ENCODE measurements around the gene MYO15B.
A peak's percentile ranks its signal among the peaks of the same experiment; 100 is the strongest.

Gene MYO15B

DNA sequence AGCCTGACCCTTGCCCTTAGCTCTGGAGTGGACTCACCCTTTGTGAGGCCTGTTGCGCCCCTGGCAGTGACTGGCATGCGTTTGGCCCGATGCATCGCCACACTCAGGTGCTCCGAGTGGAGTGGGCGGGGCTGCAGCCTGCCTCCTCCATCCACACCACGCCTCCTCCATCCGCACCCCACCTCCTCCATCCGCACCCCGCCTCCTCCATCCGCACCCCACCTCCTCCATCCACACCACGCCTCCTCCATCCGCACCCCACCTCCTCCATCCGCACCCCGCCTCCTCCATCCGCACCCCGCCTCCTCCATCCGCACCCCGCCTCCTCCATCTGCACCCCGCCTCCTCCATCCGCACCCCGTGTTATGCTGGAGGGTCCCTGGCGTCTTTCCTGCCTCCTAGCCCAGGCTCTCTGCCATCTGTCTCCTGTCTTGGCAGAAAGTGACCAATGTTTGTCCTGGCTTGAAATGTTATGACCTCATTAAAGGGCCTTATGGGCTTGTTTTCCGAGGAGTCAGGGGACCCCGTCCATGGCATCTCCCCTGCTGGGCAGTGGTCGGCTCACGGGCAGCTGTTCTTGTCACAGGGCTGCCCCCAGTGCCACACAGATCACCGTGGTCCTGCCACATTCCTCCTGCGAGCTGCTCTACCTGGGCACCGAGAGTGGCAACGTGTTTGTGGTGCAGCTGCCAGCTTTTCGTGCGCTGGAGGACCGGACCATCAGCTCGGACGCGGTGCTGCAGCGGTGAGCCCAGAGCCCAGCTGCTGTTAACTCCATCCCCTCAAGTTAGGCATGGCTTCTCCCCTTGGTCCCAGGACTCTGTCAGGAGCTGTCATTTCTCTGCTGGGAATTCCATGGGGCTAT, 28.7 kb upstream of the MYO15B start:
- DNase-seq, result no peak

- DNase-seq, result no peak
These were observed 27.6 kb upstream of the MYO15B start for GRCh38 chr17:75559958-75560533.

- DNase-seq, result no peak
These were observed 25.5 kb upstream of the MYO15B start for GRCh38 chr17:75561927-75562603.

DNA sequence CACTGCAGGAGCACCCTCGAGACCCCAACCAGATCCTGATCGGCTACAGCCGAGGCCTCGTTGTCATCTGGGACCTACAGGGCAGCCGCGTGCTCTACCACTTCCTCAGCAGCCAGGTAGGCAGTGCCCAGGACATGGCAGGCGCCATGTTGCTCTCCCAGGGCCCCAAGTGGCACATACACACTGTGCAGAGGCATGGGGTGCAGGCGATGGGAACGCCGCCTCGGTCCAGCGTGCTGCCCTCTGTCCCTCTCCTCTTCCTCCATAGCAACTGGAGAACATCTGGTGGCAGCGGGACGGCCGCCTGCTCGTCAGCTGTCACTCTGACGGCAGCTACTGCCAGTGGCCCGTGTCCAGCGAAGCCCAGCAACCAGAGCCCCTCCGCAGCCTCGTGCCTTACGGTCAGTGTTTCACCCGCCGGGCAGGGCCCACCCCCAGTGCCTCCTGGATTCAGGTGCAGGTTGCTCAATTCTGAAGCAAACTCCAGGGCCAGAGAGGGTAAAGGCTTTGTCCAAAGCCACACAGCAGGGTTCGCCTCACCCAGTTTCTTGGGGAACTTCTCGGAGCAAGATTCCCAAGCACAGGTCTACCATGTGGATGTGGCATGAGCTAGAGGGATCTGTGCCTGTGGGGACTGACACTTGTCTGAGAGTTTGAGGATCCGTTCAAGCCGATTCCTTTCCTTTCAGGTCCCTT, 24.4 kb upstream of the MYO15B start:
- DNase-seq, result no peak

GRCh38 chr17:75564195-75564594, 23.4 kb upstream of the MYO15B start:
- no peak for DNase-seq

- no peak for DNase-seq
These were observed 22.5 kb upstream of the MYO15B start for GRCh38 chr17:75565066-75565465.

DNA sequence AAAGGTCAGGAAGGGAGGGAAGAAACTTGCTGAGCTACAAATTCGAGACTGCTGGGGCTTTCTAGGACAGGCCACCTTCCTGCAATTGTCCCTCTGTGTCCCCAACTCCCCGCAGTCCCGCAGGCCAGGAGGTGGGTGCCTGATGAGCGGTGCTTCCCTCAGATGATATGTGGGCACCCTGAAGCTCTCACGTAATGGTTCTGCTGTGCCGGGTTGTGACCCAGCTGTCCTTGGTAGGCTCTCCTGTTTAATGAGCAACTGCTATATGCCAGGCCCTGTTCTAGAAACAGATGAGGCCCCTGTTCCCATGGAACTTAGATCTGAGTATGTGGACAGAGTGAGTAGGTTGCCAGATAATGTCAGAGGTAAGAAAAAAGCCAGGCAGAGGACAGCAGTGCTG, 22.0 kb upstream of the MYO15B start:
- no peak for DNase-seq

- DNase-seq, result no peak
These were observed 21.2 kb upstream of the MYO15B start for GRCh38 chr17:75566416-75566815.

DNA sequence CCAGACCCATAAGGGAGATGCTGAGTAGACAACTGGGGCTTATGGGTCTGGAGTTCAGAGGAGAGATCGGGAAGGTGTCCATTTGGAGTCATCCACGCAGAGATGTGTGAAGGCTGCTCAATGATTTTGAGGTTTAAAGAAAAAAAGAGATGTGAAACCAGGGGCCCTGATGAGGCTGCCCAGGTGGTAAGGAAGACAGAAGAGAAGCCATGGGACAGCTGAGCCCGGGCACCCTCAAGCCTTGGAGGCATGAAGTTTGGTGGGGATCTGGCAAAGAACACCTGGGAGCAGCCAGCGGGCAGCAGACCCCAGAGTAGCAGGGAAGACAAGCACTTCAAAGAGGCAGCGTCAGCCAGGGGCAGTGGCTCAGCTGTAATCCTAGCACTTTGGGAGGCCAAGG, 20.8 kb upstream of the MYO15B start:
- no peak for DNase-seq

DNA sequence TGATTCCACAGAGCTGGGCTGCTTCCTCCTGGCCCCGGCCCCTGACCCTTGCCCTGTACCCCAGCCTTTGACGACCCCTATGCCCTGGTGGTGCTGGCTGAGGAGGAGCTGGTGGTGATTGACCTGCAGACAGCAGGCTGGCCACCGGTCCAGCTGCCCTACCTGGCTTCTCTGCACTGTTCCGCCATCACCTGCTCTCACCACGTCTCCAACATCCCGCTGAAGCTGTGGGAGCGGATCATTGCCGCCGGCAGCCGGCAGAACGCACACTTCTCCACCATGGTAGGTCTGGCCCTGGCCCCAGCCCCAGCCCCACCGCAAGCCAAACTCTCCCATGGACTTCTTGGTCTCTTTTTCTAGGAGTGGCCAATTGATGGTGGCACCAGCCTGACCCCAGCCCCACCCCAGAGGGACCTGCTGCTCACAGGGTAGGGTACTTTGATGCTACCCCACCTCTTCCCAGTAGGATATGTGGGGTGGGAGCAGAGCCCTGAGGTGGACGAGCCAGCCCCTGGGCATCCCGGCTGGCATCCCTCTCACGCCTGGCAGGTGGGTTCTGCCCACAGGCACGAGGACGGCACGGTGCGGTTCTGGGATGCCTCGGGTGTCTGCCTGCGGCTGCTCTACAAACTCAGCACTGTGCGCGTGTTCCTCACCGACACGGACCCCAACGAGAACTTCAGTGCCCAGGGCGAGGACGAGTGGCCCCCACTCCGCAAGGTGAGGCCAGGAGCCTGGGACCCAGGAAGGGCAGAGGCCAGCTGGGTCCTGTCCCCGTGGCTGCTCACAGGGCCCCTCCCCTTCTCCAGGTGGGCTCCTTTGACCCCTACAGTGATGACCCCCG, 19.0 kb upstream of the MYO15B start:
- no peak for DNase-seq

DNA sequence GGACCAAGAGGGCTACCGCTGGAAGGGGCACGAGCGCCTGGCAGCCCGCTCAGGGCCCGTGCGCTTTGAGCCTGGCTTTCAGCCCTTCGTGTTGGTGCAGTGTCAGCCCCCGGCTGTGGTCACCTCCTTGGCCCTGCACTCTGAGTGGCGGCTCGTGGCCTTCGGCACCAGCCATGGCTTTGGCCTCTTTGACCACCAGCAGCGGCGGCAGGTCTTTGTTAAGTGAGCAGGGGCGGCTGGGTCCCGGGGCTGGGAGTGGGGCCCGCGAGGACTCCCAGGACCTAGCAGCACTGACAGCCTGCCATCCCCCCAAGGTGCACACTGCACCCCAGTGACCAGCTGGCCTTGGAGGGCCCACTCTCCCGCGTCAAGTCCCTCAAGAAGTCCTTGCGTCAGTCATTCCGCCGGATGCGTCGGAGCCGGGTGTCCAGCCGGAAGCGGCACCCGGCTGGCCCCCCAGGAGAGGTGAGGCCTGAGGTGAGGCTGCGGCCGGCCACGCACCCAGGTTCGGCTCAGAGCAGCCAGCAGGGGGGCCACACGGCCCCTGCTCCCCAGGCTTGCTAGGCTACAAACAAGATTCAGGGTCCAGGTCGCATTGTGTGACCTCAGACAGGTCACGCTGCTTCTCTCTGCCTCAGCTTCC, 17.4 kb upstream of the MYO15B start:
- no peak for DNase-seq

- DNase-seq, result no peak
These were observed 16.8 kb upstream of the MYO15B start for GRCh38 chr17:75570772-75571171.

DNA sequence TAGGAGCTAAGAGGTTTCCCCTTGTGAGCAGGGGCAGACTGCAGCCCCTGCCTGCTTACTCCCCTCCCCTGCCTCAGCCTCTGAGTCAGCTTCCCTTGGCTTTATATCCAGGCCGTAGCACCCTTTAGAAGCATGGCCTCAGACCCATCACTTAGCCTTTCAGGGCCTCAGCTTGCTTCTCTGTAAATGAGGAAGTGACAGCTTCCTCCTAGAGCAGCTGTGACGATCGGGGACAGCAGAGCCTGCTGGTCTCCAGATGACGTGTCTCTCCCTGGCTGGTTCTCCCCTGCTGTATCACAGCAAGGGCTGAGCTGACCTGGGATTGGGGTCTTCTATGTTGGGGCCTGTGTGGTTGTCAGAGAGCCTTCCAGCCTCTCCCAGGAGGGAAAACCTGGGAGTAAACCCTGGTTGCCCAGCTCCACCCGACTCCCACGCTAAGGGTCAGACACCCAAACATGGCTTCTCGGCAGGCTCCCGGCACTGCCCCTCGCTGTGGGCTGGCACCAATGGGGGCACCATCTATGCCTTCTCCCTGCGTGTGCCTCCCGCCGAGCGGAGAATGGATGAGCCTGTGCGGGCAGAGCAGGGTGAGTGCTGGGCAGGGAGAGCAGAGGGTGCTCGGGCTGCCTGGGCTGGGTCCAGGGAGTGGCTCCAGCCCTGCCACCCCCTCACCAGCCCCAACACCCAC, 16.3 kb upstream of the MYO15B start:
- peak; percentile 25 for DNase-seq

GRCh38 chr17:75571885-75572215, 15.8 kb upstream of the MYO15B start:
- DNase-seq, result no peak

DNA sequence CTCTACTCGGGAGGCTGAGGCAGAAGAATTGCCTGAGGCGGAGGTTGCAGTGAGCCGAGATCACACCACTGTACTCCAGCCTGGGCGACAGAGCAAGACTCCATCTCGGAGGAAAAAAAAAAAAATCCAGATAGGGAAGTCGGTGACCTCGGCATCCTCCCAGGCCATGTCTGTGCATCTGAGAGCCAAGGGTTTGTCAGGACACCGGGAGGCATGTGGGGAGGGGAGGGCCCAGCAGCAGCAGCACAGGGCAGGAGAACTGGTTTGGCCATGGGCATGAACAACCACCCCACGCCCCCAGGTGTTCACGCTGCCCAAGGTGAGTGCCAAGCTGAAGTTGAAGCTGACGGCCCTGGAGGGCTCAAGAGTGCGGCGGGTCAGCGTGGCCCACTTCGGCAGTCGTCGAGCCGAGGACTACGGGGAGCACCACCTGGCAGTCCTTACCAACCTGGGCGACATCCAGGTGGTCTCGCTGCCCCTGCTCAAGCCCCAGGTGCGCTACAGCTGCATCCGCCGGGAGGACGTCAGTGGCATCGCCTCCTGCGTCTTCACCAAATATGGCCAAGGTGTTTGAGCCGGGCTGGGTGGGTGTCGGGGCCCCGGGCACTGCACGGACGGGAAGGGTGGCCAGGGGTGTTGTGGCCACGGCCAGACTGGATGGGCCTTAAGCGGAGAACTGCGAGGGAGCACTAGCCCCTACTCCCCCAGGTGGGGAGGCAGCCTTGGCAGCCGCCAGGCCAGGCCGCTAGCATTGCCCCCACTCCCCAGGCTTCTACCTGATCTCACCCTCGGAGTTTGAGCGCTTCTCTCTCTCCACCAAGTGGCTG, 14.7 kb upstream of the MYO15B start:
- no peak for DNase-seq

DNA sequence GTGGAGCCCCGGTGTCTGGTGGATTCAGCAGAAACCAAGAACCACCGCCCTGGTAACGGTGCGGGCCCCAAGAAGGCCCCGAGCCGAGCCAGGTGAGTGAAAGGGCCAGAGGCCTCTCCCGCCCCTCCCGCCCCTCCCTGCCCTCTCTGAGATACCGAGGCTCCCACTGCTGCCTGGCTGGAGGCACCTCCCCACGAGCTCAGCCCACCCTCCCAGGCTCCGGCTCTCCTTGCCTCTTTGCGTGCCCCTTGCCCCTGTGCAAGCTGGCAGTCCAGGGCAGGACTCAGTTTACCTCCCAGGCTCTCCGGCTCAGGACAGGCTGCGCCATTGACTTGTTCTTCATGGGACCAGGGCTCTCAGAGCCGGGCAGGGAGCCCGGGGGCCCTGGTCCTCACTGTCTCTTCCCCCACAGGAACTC, 14.1 kb upstream of the MYO15B start:
- no peak for DNase-seq

DNA sequence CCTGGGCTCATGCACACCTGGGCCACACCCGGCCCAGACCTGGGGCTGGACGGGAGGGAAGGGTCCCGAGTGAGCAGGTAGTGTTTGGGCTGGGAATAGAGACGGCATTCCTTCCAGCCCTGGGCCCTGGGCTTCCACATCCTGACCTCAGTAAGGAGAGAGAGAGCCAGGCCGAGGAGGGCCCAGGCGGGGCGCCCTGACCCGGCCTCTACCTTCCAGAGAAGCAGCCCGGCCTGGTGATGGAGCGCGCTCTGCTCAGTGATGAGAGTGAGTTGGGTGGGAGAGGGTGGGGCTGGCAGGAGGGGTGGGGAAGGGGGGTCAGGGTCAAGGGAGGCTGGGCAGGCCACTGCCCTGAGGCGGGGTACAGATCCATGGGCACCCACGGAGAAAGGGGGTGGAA, 13.6 kb upstream of the MYO15B start:
- no peak for DNase-seq

DNA sequence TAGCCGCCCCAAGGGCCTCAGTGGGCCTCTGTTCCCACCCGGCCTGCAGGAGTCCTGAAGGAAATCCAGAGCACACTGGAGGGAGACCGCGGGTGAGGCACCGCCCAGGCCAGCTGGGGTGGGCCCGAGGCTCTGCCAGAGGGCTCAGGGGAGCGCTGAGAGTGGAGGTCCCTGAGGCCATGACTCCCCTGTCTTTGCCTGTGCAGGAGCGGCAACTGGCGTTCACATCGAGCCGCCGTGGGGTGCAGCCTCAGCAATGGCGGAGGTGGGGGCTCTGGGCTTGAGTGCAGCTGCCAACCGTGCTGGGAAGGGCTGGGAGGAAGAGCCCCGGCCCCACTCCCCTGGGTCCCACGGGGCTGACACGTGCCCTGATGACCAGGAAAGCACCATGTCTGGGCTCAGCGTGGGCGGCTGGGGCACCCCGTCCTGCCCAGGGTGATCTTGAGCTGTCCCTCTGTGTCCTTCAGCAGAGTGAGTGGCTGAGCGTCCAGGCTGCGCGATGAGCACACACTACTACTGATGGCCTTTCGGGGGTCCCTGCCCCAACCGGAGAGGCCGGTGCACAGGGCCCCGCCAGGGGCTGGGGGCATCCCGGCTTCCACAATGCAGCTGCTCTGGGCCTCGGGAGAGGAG, 13.1 kb upstream of the MYO15B start:
- DNase-seq, result no peak

GRCh38 chr17:75575197-75575596, 12.4 kb upstream of the MYO15B start:
- DNase-seq, result no peak

DNA sequence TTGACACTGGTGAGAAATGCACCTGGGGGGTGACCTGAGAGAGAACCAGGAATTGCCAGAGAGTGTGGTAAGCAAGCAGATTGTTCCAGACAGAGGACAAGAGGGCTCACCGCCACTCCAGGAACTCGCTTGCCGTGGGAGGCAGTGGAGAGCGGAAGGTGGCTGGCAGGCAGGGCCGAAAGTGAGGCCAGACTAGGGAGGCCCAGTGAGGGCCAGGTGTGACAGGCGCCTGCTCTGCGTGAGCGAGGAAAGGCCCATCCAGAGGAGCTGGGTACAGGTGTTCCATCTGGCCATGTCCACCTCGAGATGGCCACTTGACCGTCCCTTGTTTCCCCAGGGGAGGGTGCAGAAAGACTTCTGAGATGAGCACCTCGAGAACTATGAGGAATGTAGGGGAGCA, 11.9 kb upstream of the MYO15B start:
- no peak for DNase-seq
